ENCODE results near the gene TIMM13. TPM values are rescaled to one million over a fixed set of nuclear protein-coding genes. Genes with fewer than 3 reads are reported as not detected.
"Not testable (repeated sequence)": the region's sequence is repeated elsewhere in the genome, so short reads cannot be mapped to it uniquely, and the experiment has no call there.

TIMM13 gene
- total RNA-seq, 2 experiments from 2014 or later, result 113 to 121 TPM

GRCh38 chr19:2421581-2422306 is 5.6 kb downstream of the TIMM13 start:
- ChIA-PET CTCF (no interaction called here), POLR2A (interaction anchor here (1.4 kb wide), 1 partner anchor 11 kb away, joined by 4 read pairs; no protein-coding TSS in a partner anchor)
- no peak for DNase-seq
- Mint-ChIP-seq H3K9me3 (no peaks in the 10 kb centered on the region), H3K27me3 (no peaks in the 10 kb centered on the region), H3K4me3 (no peak overlapping the region), H3K36me3 (ENCODE audit: low read depth) (peaks cover 12% of the 10 kb centered on the region), H3K4me1 (ENCODE audit: low read depth) (peaks cover 8% of the 10 kb centered on the region), H3K27ac (no peak overlapping the region)
- no peak for ATAC-seq
- intact Hi-C loops (cut with micrococcal nuclease), result no loop called here
- TF ChIP-seq CTCF (IDR thresholded peaks at IDR 0.05), result no peak

- Mint-ChIP-seq H3K36me3 (ENCODE audit: low read depth) (peaks cover 2% of the 10 kb centered on the region), H3K4me3 (no peak overlapping the region), H3K9me3 (no peaks in the 10 kb centered on the region), H3K27me3 (no peaks in the 10 kb centered on the region), H3K4me1 (ENCODE audit: low read depth) (peaks cover 2% of the 10 kb centered on the region), H3K27ac (no peak overlapping the region)
- intact Hi-C loops (cut with micrococcal nuclease), result no loop called here
- ChIA-PET CTCF (no interaction called here), POLR2A (no interaction called here)
- DNase-seq (no peak), ATAC-seq (no peak)
- no peak for TF ChIP-seq CTCF (IDR thresholded peaks at IDR 0.05)
These were observed 6.9 kb downstream of the TIMM13 start for GRCh38 chr19:2420490-2420889.

GRCh38 chr19:2419754-2420153 is 7.6 kb downstream of the TIMM13 start:
- H3K36me3 Mint-ChIP-seq (ENCODE audit: low read depth), result peaks cover 2% of the 10 kb centered on the region
- DNase-seq (no peak), ATAC-seq (no peak)
- no peaks in the 10 kb centered on the region for H3K9me3 Mint-ChIP-seq
- no peaks in the 10 kb centered on the region for H3K27me3 Mint-ChIP-seq
- no peak overlapping the region for H3K27ac Mint-ChIP-seq
- H3K4me3 Mint-ChIP-seq, result no peak overlapping the region
- intact Hi-C loops (cut with micrococcal nuclease), result no loop called here
- ChIA-PET CTCF (no interaction called here), POLR2A (no interaction called here)
- H3K4me1 Mint-ChIP-seq (ENCODE audit: low read depth), result peaks cover 2% of the 10 kb centered on the region
- no peak for TF ChIP-seq CTCF (IDR thresholded peaks at IDR 0.05)

GRCh38 chr19:2417881-2418406 is 9.4 kb downstream of the TIMM13 start:
- H3K9me3 Mint-ChIP-seq, result no peaks in the 10 kb centered on the region
- peaks cover 2% of the 10 kb centered on the region for H3K36me3 Mint-ChIP-seq (ENCODE audit: low read depth)
- H3K4me1 Mint-ChIP-seq (ENCODE audit: low read depth), result no peaks in the 10 kb centered on the region
- no peak overlapping the region for H3K27ac Mint-ChIP-seq
- no peak for ATAC-seq
- H3K27me3 Mint-ChIP-seq, result no peaks in the 10 kb centered on the region
- intact Hi-C loops (cut with micrococcal nuclease), result no loop called here
- DNase-seq, result no peak
- TF ChIP-seq CTCF (IDR thresholded peaks at IDR 0.05), result no peak
- ChIA-PET CTCF (no interaction called here), POLR2A (no interaction called here)
- H3K4me3 Mint-ChIP-seq, result no peak overlapping the region

GRCh38 chr19:2417436-2417835 is 9.9 kb downstream of the TIMM13 start:
- ATAC-seq; H3K36me3 Mint-ChIP-seq (ENCODE audit: low read depth); H3K4me1 Mint-ChIP-seq (ENCODE audit: low read depth); POLR2A ChIA-PET; CTCF ChIA-PET; intact Hi-C loops (cut with micrococcal nuclease); H3K27me3 Mint-ChIP-seq; DNase-seq; H3K27ac Mint-ChIP-seq; H3K9me3 Mint-ChIP-seq; H3K4me3 Mint-ChIP-seq: not testable (repeated sequence)

Data from activated CD8-positive, alpha-beta T cell treated with anti-CD3 and anti-CD28 coated beads for 36 hours (primary cell).